Measurements from ENCODE around the gene SYNE1. TPM values are rescaled to one million over a fixed set of nuclear protein-coding genes. Genes with fewer than 3 reads are reported as not detected.

SYNE1 gene
- polyA plus RNA-seq, 2 of the 4 experiments (the other 2 are of a cell fraction), result 10.5 to 28.5 TPM

- Histone ChIP-seq H3K4me3 (no peak overlapping the region), H3K4me1 (no peaks in the 10 kb centered on the region; the same call in 2 of the 3 replicates), H3K27ac (no peak overlapping the region), H3K4me2 (no peak overlapping the region), H3K9me3 (no peaks in the 10 kb centered on the region)
- 95% methylated on average over 3 of the region's 3 CpGs for WGBS (ENCODE audit: missing lambda C conversion rate)
- CTCF ChIA-PET, result no interaction called here
- no peak for ATAC-seq
- no peak for DNase-seq (ENCODE audit: low read depth in 1 of 2, low spot score in 1 of 2)
- POLR2A ChIA-PET, result no interaction called here
- TF ChIP-seq CHD2 (IDR thresholded peaks at IDR 0.05; ENCODE audit: low read length, partially characterized antibody), result no peak
- TF ChIP-seq SMC3 (IDR thresholded peaks at IDR 0.05), result no peak
- no peak for TF ChIP-seq CBX8 (IDR thresholded peaks at IDR 0.05)
- TF ChIP-seq TFCP2L1 (CRISPR knock-in tag; IDR thresholded peaks at IDR 0.05), result no peak
- TF ChIP-seq PBX3 (IDR thresholded peaks at IDR 0.05), result no peak
- no peak for TF ChIP-seq CEBPB (IDR thresholded peaks at IDR 0.05)
- no peak for TF ChIP-seq JUNB (IDR thresholded peaks at IDR 0.05)
- no peak for TF ChIP-seq HMGXB4 (CRISPR knock-in tag; IDR thresholded peaks at IDR 0.05; ENCODE audit: borderline replicate concordance)
- FAIRE-seq, result no peak
Observed at GRCh38 chr6:152454003-152454402, 183.2 kb downstream of the SYNE1 start.

- Histone ChIP-seq H3K4me3 (no peak overlapping the region), H3K4me2 (no peak overlapping the region), H3K27ac (no peak overlapping the region), H3K9me3 (no peaks in the 10 kb centered on the region), H3K4me1 (no peaks in the 10 kb centered on the region; the same call in 2 of the 3 replicates)
- no peak for DNase-seq (ENCODE audit: low read depth in 1 of 2, low spot score in 1 of 2)
- ChIA-PET CTCF (no interaction called here), POLR2A (no interaction called here)
- no peak for TF ChIP-seq FOXS1 (CRISPR knock-in tag; IDR thresholded peaks at IDR 0.05)
- no peak for TF ChIP-seq CBX2 (IDR thresholded peaks at IDR 0.05; ENCODE audit: borderline replicate concordance, low read depth)
- TF ChIP-seq HOXA7 (CRISPR knock-in tag; IDR thresholded peaks at IDR 0.05), result no peak
- no peak for TF ChIP-seq TFCP2L1 (CRISPR knock-in tag; IDR thresholded peaks at IDR 0.05)
- no peak for TF ChIP-seq TP53 (CRISPR knock-in tag; IDR thresholded peaks at IDR 0.05)
- TF ChIP-seq HOXB5 (CRISPR knock-in tag; IDR thresholded peaks at IDR 0.05), result no peak
- no peak for TF ChIP-seq EHF (CRISPR knock-in tag; IDR thresholded peaks at IDR 0.05)
- no peak for TF ChIP-seq GATA3 (IDR thresholded peaks at IDR 0.05; ENCODE audit: borderline replicate concordance)
- no peak for TF ChIP-seq PBX3 (IDR thresholded peaks at IDR 0.05)
- no peak for TF ChIP-seq FOSL2 (IDR thresholded peaks at IDR 0.05)
- no peak for TF ChIP-seq FOSL2 (CRISPR knock-in tag; IDR thresholded peaks at IDR 0.05)
- no peak for TF ChIP-seq KDM5A (IDR thresholded peaks at IDR 0.05)
- TF ChIP-seq BHLHE40 (IDR thresholded peaks at IDR 0.05; ENCODE audit: low read depth, low read length), result no peak
- no peak for TF ChIP-seq HEYL (CRISPR knock-in tag; IDR thresholded peaks at IDR 0.05)
- no peak for TF ChIP-seq SREBF2 (IDR thresholded peaks at IDR 0.05)
- no peak for TF ChIP-seq E2F6 (IDR thresholded peaks at IDR 0.05; ENCODE audit: borderline replicate concordance, low read depth)
- no peak for FAIRE-seq
- 80% methylated on average over 7 of the region's 7 CpGs for WGBS (ENCODE audit: missing lambda C conversion rate)
- no peak for ATAC-seq
Observed at GRCh38 chr6:152453421-152453820, 183.7 kb downstream of the SYNE1 start.

GRCh38 chr6:152452639-152453038, 184.5 kb downstream of the SYNE1 start:
- H3K4me3 ChIP-seq, result no peak overlapping the region
- ChIA-PET CTCF (no interaction called here), POLR2A (no interaction called here)
- DNase-seq (ENCODE audit: low read depth in 1 of 2, low spot score in 1 of 2) (no peak), FAIRE-seq (no peak), ATAC-seq (no peak)
- no peak overlapping the region for H3K4me2 ChIP-seq
- no peak for TF ChIP-seq RCOR1 (IDR thresholded peaks at IDR 0.05; ENCODE audit: low read depth, low read length)
- no peak for TF ChIP-seq SMC3 (IDR thresholded peaks at IDR 0.05)
- no peaks in the 10 kb centered on the region for H3K9me3 ChIP-seq
- no peaks in the 10 kb centered on the region for H3K4me1 ChIP-seq
- no peak overlapping the region for H3K27ac ChIP-seq
- WGBS (ENCODE audit: missing lambda C conversion rate), result 95% methylated on average over 7 of the region's 7 CpGs

All from A549 (cell line).